Stimulated activated CD4-positive, alpha-beta T cell treated with anti-CD3 and anti-CD28 coated beads, Interleukin-4, amount 100 ng/mL, for 4 hours (primary cell): Measurements from ENCODE around the gene RAVER2.
"Not testable (repeated sequence)": the region's sequence is repeated elsewhere in the genome, so short reads cannot be mapped to it uniquely, and the experiment has no call there.

Experiments
- DNase-seq, 2 experiments: peaks; one replicate each; pipeline ENCODE4 v3.0.0-alpha.2; 2020

The RAVER2 gene

GRCh38 chr1:64744492-64745180, at the start of gene RAVER2:
RAVER2 (plus strand) TSS chr1:64745075; CDS start chr1:64745173, 98 bp downstream.
- peak; percentile 55 to 58 for DNase-seq

- DNase-seq, result no peak
These were observed 48.0 kb upstream of the RAVER2 start for GRCh38 chr1:64696879-64697278.

- no peak for DNase-seq
These were observed 45.5 kb upstream of the RAVER2 start for GRCh38 chr1:64699327-64699726.

GRCh38 chr1:64701071-64701470, 43.8 kb upstream of the RAVER2 start:
- no peak for DNase-seq

GRCh38 chr1:64701886-64702285, 43.0 kb upstream of the RAVER2 start:
- DNase-seq, result no peak

- not testable (repeated sequence) for DNase-seq
These were observed 42.2 kb upstream of the RAVER2 start for GRCh38 chr1:64702670-64703069.

- no peak for DNase-seq
These were observed 41.3 kb upstream of the RAVER2 start for GRCh38 chr1:64703600-64703999.

- DNase-seq, result no peak
These were observed 39.3 kb upstream of the RAVER2 start for GRCh38 chr1:64705591-64705990.

GRCh38 chr1:64711266-64711665, 33.6 kb upstream of the RAVER2 start:
- no peak for DNase-seq

GRCh38 chr1:64712049-64712448, 32.8 kb upstream of the RAVER2 start:
- DNase-seq, result no peak

GRCh38 chr1:64715186-64715585, 29.7 kb upstream of the RAVER2 start:
- DNase-seq, result no peak

- no peak for DNase-seq
These were observed 23.7 kb upstream of the RAVER2 start for GRCh38 chr1:64721135-64721534.

- no peak for DNase-seq
These were observed 23.2 kb upstream of the RAVER2 start for GRCh38 chr1:64721576-64722145.

- DNase-seq, result no peak
These were observed 17.0 kb upstream of the RAVER2 start for GRCh38 chr1:64727861-64728260.

- DNase-seq, result no peak
These were observed 11.1 kb upstream of the RAVER2 start for GRCh38 chr1:64733581-64734286.

- DNase-seq, result no peak
These were observed 10.6 kb upstream of the RAVER2 start for GRCh38 chr1:64734287-64734652.

- not testable (repeated sequence) for DNase-seq
These were observed 4.2 kb upstream of the RAVER2 start for GRCh38 chr1:64740687-64741086.

- DNase-seq, result no peak
These were observed 852 bp upstream of the RAVER2 start for GRCh38 chr1:64743954-64744491.

GRCh38 chr1:64745181-64745985, 508 bp downstream of the RAVER2 start:
- DNase-seq, result peak in 1 of 2 experiments; percentile 0

- DNase-seq, result no peak
These were observed 1.4 kb downstream of the RAVER2 start for GRCh38 chr1:64745986-64746940.

GRCh38 chr1:64748222-64748621, 3.3 kb downstream of the RAVER2 start:
- no peak for DNase-seq

GRCh38 chr1:64748706-64749105, 3.8 kb downstream of the RAVER2 start:
- DNase-seq, result no peak
